ENCODE data around the gene SPINK8.
"Not testable (repeated sequence)": the region's sequence is repeated elsewhere in the genome, so short reads cannot be mapped to it uniquely, and the experiment has no call there.

The SPINK8 gene

DNA sequence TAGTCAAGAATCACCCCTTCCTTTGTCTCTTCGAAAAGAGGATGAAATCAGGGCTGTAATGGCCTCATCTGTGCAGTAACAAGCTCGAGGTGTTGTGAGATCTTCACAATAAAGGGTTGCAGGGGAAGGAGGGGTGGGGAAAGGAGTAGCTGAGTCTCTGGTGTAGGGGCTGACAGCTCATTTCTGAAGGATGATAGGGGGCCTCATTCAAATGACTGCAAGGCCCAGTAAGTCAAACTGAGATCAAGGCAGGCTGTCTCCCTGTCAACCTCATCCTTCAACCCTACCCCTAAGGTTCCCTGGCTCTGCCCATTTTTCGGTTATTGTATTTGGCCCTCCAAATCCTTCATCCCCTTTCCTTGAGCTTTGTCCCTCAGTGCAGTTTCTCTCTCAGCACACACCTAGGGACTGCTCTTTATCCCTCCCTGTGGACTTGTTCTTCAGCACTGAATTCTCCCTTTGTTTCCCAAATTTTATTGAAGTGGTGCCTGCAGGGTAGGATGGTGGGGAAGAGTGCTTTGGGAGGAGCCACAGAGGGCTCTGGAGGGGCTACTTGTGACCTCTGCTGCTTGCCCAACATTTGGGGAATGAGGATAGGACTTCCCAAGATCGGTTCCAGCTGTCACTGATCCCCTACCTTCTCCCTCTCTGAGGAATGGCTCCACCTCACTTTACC, 54.4 kb downstream of the SPINK8 start:
- no peak for DNase-seq (ENCODE audit: low read depth)

DNA sequence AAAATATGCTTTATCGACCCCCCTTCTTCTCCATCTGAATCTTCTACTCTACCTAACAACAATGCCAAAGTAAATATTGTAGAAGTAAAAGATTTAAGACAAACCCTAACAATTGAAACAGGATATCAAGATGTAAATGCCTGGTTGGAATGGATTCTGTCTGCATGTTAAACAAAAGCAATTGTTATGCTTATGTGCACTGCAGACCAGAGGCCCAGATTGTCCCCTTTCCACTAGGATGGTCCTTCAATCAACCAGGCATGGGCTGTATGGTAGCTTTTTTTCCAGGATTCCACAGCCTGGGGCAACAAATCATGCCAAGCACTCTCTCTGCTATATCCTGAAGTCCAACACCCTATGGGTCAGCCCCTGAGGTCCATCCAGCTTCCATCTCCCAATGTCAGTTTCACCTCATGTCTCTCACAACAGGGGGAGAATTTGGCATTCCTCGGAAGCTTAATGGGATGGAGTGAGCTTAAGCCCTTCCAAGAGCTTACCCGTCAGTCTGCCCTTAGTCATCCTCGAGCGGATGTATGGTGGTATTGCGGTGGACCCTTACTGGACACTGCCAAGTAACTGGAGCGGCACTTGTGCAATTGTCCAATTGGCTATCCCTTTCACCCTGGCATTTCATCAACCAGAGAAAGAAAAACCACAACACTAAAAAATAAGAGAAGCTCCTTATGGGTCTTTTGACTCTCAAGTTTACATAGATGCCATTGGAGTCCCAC, 56.4 kb downstream of the SPINK8 start:
- no peak for DNase-seq (ENCODE audit: low read depth)

DNA sequence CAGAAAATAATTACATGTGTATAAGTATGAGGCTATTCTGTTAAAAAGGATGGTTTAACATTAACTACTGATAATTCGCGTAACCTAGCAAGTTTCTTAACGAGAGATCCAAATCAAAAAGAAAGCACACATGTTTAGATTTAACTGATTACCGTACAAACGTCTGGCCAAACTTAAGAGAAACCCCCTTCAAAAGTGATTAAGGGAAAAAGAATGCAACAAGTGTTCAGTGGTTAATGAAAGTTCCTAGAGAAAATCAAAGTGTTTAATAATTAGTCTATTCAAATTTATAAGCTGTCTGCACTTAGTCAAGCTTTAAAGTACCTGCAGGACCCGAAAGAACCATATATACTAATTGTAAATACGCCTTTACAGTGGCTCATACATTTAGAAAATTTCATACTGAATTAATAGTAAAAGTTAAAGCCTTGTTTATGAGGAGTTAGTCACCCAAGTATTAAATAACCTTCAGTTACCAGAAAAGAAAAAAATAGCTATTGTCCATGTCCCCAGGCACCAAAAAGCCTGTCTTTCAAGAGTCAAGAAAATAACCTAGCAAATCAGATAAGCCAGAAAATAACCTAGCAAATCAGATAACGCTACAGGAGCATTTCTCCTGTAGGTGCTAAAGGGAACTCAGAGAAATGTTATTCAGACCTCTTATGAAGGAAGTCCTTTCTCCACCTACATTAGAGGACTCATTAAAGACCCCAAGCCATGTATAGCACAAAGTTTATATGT, 58.0 kb downstream of the SPINK8 start:
- DNase-seq (ENCODE audit: low read depth): no peak

DNA sequence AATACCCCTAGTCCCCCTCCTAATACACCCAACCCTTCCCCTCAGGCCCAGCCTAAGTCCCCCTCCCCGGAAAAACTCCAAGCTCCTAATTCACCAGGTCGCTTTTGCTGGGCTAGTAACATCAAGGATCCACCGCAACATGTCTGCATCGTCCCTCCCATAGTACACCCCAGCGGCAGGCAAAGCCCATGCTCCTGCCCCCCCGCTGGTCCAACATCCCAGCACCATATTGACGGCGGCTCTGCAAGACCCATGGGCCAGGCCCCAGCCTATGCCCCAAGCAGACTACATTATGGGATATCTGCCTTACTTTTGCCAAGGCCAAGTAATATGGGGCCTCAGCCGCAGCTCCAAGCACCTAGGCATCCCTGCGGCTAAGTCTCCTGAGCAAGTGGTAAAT, 59.0 kb downstream of the SPINK8 start:
- no peak for DNase-seq (ENCODE audit: low read depth)

DNA sequence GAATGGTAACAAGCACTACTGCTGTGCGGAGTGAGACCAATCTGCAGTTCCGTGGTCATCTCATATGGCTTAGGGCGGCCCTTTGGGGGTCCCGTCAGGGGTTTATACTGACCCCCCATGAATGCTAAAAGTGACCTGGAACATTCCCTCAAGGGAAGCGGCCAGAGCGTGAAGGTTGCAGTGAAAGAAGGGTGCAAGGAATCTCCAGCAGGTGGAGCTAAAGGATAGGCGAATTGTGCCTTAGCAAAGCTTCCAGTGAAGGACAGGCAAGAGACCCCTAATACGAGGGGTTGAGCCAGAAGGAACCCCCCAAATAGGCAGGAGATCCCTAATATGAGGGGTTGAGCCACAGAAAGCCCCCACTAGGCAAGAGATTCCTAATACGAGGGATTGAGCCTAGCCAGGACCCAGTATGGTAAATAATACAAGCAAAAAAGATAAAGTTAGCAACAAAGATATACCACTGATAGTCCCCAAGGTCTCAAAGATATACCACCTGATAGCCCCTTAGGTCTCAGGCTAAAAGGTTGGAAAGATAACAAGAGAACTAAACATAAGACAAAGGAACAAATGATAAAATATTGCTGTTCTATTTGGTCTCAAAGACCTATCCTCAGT, 59.8 kb downstream of the SPINK8 start:
- DNase-seq (ENCODE audit: low read depth): peak; percentile 18

DNA sequence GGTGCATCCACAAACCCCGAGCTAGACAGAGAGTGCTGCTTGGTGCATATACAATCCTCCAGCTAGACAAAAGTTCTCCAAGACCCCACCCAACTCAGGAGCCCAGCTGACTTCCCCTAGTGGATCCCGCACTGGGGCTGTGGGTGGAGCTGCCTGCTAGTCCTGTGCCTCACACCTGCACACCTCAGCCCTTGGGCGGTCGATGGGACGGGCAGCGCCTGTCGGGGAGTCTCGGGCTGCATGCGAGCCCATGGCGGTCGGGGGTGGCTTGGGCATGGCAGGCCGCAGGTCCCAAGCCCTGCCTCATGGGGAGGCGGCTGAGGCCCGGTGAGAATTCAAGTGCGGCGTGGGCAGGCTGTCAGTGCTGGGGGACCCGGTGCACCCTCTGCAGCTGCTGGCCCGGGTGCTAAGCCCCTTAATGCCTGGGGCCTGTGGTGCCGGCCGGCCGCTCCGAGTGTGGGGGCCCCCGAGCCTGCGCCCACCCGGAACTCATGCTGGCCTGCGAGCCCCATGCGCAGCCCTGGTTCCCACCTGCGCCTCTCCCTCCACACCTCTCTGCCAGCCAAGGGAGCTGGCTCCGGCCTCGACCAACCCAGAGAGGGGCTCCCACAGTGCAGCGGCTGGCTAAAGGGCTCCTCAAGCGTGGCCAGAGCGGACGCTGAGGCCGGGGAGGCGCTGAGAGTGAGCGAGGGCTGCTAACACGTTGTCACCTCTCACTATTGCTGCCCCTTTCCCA, 61.5 kb downstream of the SPINK8 start:
- no peak for DNase-seq (ENCODE audit: low read depth)

DNA sequence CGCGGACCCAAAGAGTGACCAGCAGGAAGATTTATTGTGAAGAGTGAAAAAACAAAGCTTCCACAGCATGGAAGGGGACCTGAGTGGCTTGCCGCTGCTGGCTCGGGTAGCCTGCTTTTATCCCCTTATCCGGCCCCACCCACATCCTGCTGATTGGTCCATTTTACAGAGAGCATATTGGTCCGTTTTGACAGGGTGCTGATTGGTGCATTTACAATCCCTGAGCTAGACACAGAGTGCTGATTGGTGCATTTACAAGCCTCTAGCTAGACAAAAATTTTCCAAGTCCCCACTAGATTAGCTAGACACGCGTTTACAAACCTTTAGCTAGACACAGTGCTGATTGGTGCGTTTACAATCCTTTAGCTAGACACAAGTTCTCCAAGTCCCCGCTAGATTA, 62.2 kb downstream of the SPINK8 start:
- not testable (repeated sequence) for DNase-seq (ENCODE audit: low read depth)

DNA sequence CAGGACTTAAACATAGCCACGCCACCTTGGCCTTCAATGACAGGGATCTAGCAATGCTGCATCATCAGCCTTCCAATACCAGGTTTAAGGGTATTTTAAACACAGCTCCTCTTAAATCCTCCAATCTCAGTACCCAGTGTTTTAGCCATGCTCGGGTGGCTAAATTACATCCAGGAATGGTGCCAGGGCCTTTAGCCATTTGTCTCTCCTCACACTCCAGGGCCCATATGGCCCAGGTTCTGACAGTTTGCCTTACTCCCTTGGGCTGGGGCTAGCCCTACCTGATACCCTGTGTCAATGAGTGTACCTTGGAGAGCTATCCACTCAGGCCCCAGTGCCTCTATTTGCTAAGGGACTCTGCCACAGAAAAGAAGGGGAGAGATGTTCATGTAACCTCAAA, 63.2 kb downstream of the SPINK8 start:
- DNase-seq (ENCODE audit: low read depth): no peak

DNA sequence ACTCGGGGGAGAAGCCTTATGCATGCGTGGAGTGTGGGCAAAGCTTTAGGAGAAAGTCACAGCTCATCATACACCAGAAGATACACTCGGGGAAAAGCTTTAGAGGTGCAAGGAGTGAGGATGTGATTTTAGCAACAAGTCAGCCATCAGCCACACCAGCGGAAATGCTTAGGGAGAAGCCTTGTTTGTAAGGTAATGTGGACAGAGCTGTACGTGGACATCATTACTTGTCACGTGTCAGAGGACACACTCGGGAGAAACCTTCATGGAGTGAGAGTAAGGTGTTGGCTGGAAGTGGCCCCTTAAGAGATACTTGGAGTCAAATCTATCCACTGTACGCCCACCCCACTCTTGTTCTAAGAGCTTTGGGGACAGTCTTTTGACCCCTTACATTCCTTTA, 63.9 kb downstream of the SPINK8 start:
- DNase-seq (ENCODE audit: low read depth): no peak

DNA sequence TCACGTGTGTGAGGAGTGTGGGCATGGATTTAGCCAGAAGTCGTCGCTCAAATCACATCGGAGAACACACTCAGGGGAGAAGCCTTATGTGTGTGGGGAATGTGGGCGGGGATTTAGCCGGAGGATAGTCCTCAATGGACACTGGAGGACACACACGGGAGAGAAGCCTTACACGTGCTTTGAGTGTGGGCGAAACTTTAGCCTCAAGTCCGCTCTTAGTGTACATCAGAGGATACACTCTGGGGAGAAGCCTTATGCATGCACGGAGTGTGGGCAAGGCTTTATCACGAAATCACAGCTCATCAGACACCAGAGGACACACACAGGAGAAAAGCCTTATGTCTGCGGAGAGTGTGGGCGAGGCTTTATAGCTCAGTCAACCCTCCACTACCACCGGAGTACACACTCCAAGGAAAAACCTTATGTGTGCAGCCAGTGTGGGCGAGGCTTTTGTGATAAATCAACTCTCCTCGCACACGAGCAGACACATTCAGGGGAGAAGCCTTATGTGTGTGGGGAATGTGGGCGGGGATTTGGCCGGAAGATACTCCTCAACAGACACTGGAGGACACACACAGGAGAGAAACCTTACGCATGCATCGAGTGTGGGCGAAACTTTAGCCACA, 64.4 kb downstream of the SPINK8 start:
- DNase-seq (ENCODE audit: low read depth): no peak

DNA sequence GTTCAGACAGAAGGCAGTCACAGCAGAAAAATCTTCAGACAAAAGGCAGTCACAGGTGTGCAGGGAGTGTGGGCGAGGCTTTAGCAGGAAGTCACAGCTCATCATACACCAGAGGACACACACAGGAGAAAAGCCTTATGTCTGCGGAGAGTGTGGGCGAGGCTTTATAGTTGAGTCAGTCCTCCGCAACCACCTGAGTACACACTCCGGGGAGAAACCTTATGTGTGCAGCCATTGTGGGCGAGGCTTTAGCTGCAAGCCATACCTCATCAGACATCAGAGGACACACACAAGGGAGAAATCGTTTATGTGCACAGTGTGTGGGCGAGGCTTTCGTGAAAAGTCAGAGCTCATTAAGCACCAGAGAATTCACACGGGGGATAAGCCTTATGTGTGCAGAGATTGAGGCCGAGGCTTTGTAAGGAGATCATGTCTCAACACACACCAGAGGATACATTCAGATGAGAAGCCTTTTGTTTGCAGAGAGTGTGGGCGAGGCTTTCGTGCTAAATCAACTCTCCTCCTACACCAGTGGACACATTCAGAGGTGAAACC, 65.0 kb downstream of the SPINK8 start:
- no peak for DNase-seq (ENCODE audit: low read depth)

DNA sequence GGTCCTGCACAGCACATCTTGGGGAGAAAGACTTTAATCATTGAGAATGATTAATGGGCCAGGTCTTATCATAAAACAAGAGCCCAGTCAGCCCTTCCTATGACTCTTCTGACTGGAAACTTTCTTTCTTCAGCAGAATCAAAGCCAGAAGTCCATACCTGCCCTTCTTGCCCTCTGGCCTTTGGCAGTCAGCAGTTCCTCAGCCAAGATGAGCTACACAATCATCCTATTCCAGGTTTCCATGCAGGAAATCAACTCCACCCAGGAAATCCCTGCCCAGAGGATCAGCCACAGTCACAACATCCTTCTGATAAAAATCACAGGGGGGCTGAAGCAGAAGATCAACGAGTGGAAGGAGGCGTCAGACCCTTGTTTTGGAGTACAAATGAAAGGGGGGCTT, 65.7 kb downstream of the SPINK8 start:
- DNase-seq (ENCODE audit: low read depth): no peak

DNA sequence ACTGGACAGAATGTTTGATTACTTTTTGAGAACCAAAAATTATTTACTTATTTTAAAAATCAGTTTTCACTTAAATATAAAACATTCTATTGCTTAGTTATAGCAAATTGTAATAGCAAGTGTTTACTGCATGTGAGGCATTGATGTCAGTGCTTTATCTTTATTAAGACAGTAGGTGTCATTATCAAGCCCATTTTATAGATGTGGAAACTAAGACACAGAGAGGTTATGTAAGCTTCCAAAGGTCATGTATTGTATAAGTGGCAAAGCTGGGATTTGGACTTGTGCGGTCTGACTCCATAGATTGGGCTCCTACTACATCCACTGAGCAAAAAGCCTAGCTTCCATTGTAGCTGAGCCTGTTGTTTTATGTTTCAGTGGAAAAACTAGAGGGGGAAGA, 74.9 kb downstream of the SPINK8 start:
- no peak for DNase-seq (ENCODE audit: low read depth)
